A549 (cell line): ENCODE results near the gene EAF1. TPM values are rescaled to one million over a fixed set of nuclear protein-coding genes. Genes with fewer than 3 reads are reported as not detected.

Experiments
- ATAC-seq, 2 experiments: fragments of 200-7000 bp in 1 of 2; fragments of >200 bp in 1 of 2; cut with Nextera tagmentation in 1 of 2; cut with Tn5 transposase in 1 of 2; 3 replicates each; pipeline versions ENCODE4 v1.8.0 to v1.9.1; 2018 to 2020; ENCODE audit warnings: mild to moderate bottlenecking in 1 of 2, moderate library complexity in 1 of 2
- CTCF ChIA-PET: fragments of 300-600 bp; sonication (Branson Sonifier 250); formaldehyde crosslinking; extraction: SDS; loops from one replicate; lab custom pipeline; 2021; ENCODE audit warnings: antibody characterized with exemption, inconsistent platforms; lab: Yijun Ruan, JAX
- POLR2A ChIA-PET: fragments of 350-600 bp; formaldehyde crosslinking; extraction: SDS; loops from one replicate; lab custom pipeline; 2021; ENCODE audit warnings: antibody characterized with exemption, inconsistent platforms; lab: Yijun Ruan, JAX
- DNase-seq, 2 experiments: peaks; one replicate each; pipeline versions ENCODE4 v3.0.0 to v3.0.0-alpha.2; 2011 to 2016; ENCODE audit warnings: low read depth in 1 of 2, low spot score in 1 of 2
- FAIRE-seq: peaks from 2 replicates; lab custom pipeline; 2011; peaks lifted over from hg19 to GRCh38; lab: Jason Lieb, UNC
- H3K27ac ChIP-seq, 2 experiments: fragments of >200 bp; sonication (Bioruptor Twin); formaldehyde crosslinking; 3 replicates each; pipeline ENCODE4 v1.5.1; 2016 to 2017
- H3K4me1 ChIP-seq: fragments of >200 bp; sonication (Bioruptor Twin); formaldehyde crosslinking; 3 replicates; pipeline ENCODE4 v1.6.1; 2016
- H3K4me2 ChIP-seq: fragments of >200 bp; sonication (Bioruptor Twin); formaldehyde crosslinking; 3 replicates; pipeline ENCODE4 v1.6.1; 2016
- H3K4me3 ChIP-seq: fragments of >200 bp; sonication (Bioruptor Twin); formaldehyde crosslinking; 3 replicates; pipeline ENCODE4 v1.5.1; 2016
- H3K9me3 ChIP-seq: fragments of >200 bp; sonication (Bioruptor Twin); formaldehyde crosslinking; 3 replicates; pipeline ENCODE4 v1.6.1; 2016
- CEBPB ChIP-seq, 2 experiments: fragments of >200 bp in 1 of 2; sonication (Bioruptor Twin) in 1 of 2; formaldehyde crosslinking in 1 of 2; IDR thresholded peaks; 2 replicates each; pipeline ENCODE4 v1.6.1; 2012 to 2016
- FOSL2 ChIP-seq, 2 experiments: fragments of 450-650 bp in 1 of 2; fragments of >200 bp in 1 of 2; sonication (Bioruptor Twin) in 1 of 2; formaldehyde crosslinking; IDR thresholded peaks; 2 replicates each; pipeline versions ENCODE4 v1.5.0 to v1.6.1; 2016 to 2020; ENCODE audit warnings: mild to moderate bottlenecking in 1 of 2, moderate library complexity in 1 of 2
- HOXB13 ChIP-seq: fragments of 250-450 bp; sonication (Bioruptor Pico); IDR thresholded peaks from 2 replicates; pipeline ENCODE4 v1.5.0; 2020; ENCODE audit warnings: low read depth, mild to moderate bottlenecking, moderate library complexity
- JUN ChIP-seq, 2 experiments: fragments of >200 bp; sonication (Bioruptor Twin); formaldehyde crosslinking; IDR thresholded peaks; 2 replicates in 1 of 2; 3 replicates in 1 of 2; pipeline ENCODE4 v1.6.1; 2016 to 2017
- KDM1A ChIP-seq: fragments of 200-600 bp; sonication (generic); IDR thresholded peaks from 2 replicates; pipeline ENCODE4 v1.6.1; 2016; ENCODE audit warnings: low read depth, mild to moderate bottlenecking
- MAFK ChIP-seq: fragments of 450-650 bp; IDR thresholded peaks from 2 replicates; pipeline ENCODE4 v1.6.1; 2014; ENCODE audit not compliant: partially characterized antibody
- MYC ChIP-seq: IDR thresholded peaks from 2 replicates; pipeline ENCODE4 v1.6.1; 2012; ENCODE audit warnings: mild to moderate bottlenecking, inconsistent platforms, low read length, improper control_type of control experiment, borderline replicate concordance
- NR3C1 ChIP-seq: fragments of >200 bp; sonication (Bioruptor Twin); formaldehyde crosslinking; IDR thresholded peaks from 3 replicates; pipeline ENCODE4 v1.6.1; 2017
- RFX5 ChIP-seq: fragments of 450-650 bp; IDR thresholded peaks from 2 replicates; pipeline ENCODE4 v1.7.1; 2014; ENCODE audit warnings: antibody characterized with exemption, mild to moderate bottlenecking, moderate library complexity
- RNF2 ChIP-seq: fragments of 200-600 bp; sonication (generic); IDR thresholded peaks from 2 replicates; pipeline ENCODE4 v1.6.1; 2016; ENCODE audit warnings: low read depth, mild to moderate bottlenecking, antibody characterized with exemption, moderate library complexity, borderline replicate concordance
- TP53 ChIP-seq: fragments of 250-450 bp; sonication (Bioruptor Pico); IDR thresholded peaks from 2 replicates; pipeline ENCODE4 v1.5.0; 2021; ENCODE audit warnings: mild to moderate bottlenecking, moderate library complexity
- ZFP36 ChIP-seq: fragments of 450-650 bp; IDR thresholded peaks from 2 replicates; pipeline ENCODE4 v1.6.1; 2014; ENCODE audit warnings: borderline replicate concordance; ENCODE audit not compliant: partially characterized antibody
- WGBS: methylation state at CpG from one replicate; pipeline ENCODE4 v1.1.6; 2017; ENCODE audit errors: missing lambda C conversion rate; 5-methylcytosine and 5-hydroxymethylcytosine counted together
- polyA plus RNA-seq, 4 experiments: library from polyadenylated mRNA; depleted of rRNA in 3 of 4; stranded (reverse); fragments of >200 nt; fragmentation: RNase III in 1 of 4; extraction: RNeasy Plus Mini Kit Qiagen cat#74134 plus additional on column Dnase treatment in 1 of 4; gene quantifications; 2 replicates in 3 of 4; 3 replicates in 1 of 4; pipeline ENCODE4 v1.2.3, GENCODE V29; 2011 to 2017
- TF ChIP-seq, protein P1 (sequence below): IDR thresholded peaks from 2 replicates; pipeline ENCODE4 v1.6.1; 2012
- TF ChIP-seq, protein P2 (sequence below): fragments of >200 bp; sonication (Bioruptor Twin); formaldehyde crosslinking; IDR thresholded peaks from 3 replicates; pipeline ENCODE4 v1.6.1; 2016
- TF ChIP-seq, protein P3 (sequence below): fragments of 250-450 bp; sonication (Bioruptor Pico); IDR thresholded peaks from 2 replicates; pipeline ENCODE4 v1.5.0; 2020; ENCODE audit warnings: low read depth, mild to moderate bottlenecking, moderate library complexity

EAF1 gene
- polyA plus RNA-seq, 2 of the 4 experiments (the other 2 are of a cell fraction): 13.9 to 20.7 TPM

DNA sequence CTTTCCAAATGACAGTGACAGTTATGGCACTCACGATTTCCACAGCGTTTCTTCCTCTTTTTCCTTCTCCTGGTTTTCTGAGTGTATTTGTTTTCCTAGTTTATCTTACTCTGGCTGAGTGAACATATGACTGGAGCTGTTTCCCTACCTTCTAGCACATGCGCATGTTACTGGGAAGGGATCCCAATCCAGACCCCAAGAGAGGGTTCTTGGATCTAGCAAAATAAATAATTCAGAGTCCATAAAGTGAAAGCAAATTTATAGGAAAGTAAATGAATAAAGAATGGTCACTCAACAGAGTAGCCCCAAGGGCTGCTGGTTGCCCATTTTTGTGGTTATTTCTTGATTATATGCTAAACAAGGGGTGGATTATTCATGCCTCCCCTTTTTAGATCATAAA is 23.9 kb upstream of the EAF1 start:
- Histone ChIP-seq H3K27ac (no peak overlapping the region), H3K4me3 (no peak overlapping the region), H3K4me2 (no peak overlapping the region), H3K9me3 (no peaks in the 10 kb centered on the region)
- TF ChIP-seq, protein P1, sequence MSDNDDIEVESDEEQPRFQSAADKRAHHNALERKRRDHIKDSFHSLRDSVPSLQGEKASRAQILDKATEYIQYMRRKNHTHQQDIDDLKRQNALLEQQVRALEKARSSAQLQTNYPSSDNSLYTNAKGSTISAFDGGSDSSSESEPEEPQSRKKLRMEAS: no peak
- TF ChIP-seq JUN (IDR thresholded peaks at IDR 0.05) (no peak), NR3C1 (no peak), MAFK (no peak)
- TF ChIP-seq, protein P2, sequence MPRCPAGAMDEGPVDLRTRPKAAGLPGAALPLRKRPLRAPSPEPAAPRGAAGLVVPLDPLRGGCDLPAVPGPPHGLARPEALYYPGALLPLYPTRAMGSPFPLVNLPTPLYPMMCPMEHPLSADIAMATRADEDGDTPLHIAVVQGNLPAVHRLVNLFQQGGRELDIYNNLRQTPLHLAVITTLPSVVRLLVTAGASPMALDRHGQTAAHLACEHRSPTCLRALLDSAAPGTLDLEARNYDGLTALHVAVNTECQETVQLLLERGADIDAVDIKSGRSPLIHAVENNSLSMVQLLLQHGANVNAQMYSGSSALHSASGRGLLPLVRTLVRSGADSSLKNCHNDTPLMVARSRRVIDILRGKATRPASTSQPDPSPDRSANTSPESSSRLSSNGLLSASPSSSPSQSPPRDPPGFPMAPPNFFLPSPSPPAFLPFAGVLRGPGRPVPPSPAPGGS: no peak
- TF ChIP-seq, all 56 proteins: peak for 0
- H3K4me1 ChIP-seq: no peaks in the 10 kb centered on the region
- ATAC-seq (no peak), FAIRE-seq (no peak), DNase-seq (no peak)
- CTCF ChIA-PET: interaction anchor here (1.3 to 8.5 kb wide), 2 partner anchors 136 to 198 kb away, joined by 4 to 175 read pairs; partner anchors contain the start of gene CAPN7
- WGBS: 70% methylated on average over 3 of the region's 3 CpGs
- POLR2A ChIA-PET: interaction anchor here (0.7 kb wide), 1 partner anchor 24 kb away, joined by 4 read pairs; no protein-coding TSS in a partner anchor

DNA sequence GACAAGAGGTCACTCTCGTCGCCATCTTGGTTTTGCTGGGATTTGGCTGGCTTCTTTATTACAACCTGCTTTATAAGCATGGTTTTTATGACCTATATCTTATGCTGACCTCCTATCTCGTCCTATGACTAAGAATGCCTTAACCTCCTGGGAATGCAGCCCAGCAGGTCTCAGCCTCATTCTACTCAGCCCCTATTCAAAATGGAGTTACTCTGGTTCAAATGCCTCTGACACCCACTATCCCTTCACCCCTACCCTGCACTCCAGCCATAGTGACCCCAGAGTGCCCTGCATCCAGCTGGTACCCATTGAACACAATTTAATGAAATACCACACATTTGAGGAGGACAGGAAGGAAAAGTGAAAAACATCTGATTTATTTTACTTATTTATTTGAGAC is 23.4 kb upstream of the EAF1 start:
- TF ChIP-seq KDM1A (no peak), CEBPB (IDR thresholded peaks at IDR 0.05) (no peak), FOSL2 (IDR thresholded peaks at IDR 0.05) (no peak), FOSL2 (CRISPR knock-in tag; IDR thresholded peaks at IDR 0.05) (no peak)
- TF ChIP-seq, protein P3, sequence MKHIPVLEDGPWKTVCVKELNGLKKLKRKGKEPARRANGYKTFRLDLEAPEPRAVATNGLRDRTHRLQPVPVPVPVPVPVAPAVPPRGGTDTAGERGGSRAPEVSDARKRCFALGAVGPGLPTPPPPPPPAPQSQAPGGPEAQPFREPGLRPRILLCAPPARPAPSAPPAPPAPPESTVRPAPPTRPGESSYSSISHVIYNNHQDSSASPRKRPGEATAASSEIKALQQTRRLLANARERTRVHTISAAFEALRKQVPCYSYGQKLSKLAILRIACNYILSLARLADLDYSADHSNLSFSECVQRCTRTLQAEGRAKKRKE (CRISPR knock-in tag): no peak
- TF ChIP-seq, all 56 proteins: peak for 0
- ATAC-seq (no peak), DNase-seq (no peak), FAIRE-seq (no peak)
- POLR2A ChIA-PET: no interaction called here
- H3K27ac ChIP-seq: no peak overlapping the region
- H3K4me1 ChIP-seq: no peaks in the 10 kb centered on the region
- no peak overlapping the region for H3K4me2 ChIP-seq
- no peaks in the 10 kb centered on the region for H3K9me3 ChIP-seq
- no peak overlapping the region for H3K4me3 ChIP-seq
- CTCF ChIA-PET: interaction anchor here (1.9 to 8.5 kb wide), 3 partner anchors 16 to 200 kb away, joined by 20 to 175 read pairs (median 35); partner anchors contain the start of gene CAPN7
- WGBS: 87% methylated on average over 3 of the region's 3 CpGs

DNA sequence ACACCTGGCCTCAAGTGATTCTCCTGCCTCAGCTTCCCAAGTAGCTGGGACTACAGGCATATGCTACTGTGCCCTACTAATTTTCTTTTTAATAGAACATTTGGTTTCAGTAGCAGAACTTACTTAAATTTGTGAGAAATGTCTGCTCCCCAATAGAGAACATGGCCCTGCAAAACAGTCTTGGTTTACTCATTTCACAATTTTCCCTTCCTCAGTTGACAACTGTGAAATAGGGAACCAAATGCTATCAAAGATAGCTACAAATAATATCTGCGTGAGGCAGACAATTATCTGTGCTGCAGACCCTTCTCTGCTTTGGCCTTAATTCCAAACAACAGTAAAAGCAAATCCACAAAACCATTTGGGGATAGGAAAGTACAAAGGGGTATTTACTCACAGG is 22.6 kb upstream of the EAF1 start:
- FAIRE-seq (no peak), ATAC-seq (no peak), DNase-seq (no peak)
- Histone ChIP-seq H3K4me2 (no peak overlapping the region), H3K27ac (no peak overlapping the region), H3K4me1 (no peaks in the 10 kb centered on the region), H3K4me3 (no peak overlapping the region), H3K9me3 (no peaks in the 10 kb centered on the region)
- TF ChIP-seq RFX5 (no peak), MAFK (no peak), HOXB13 (CRISPR knock-in tag) (no peak), RNF2 (no peak), MYC (no peak), NR3C1 (no peak), TP53 (no peak), ZFP36 (no peak)
- TF ChIP-seq, protein P3 (CRISPR knock-in tag): no peak
- POLR2A ChIA-PET: interaction anchor here (1.0 kb wide), 1 partner anchor 137 kb away, joined by 5 read pairs; no protein-coding TSS in a partner anchor
- CTCF ChIA-PET: interaction anchor here (0.6 to 8.5 kb wide), 39 partner anchors 10 to 479 kb away, joined by 3 to 175 read pairs (median 4); partner anchors contain the start of genes CAPN7 and SH3BP5
- 100% methylated on average over 1 of the region's 1 CpG for WGBS
